D341Med (cell line): ENCODE measurements around the gene PTGDS.
"Not testable (repeated sequence)": the region's sequence is repeated elsewhere in the genome, so short reads cannot be mapped to it uniquely, and the experiment has no call there.

ENCODE experiments used
- DNase-seq: peaks from one replicate; pipeline ENCODE4 v3.0.0; 2012; ENCODE audit warnings: low spot score

PTGDS gene

GRCh38 chr9:136992819-136993369 is 15.6 kb downstream of the PTGDS start:
- DNase-seq = no peak

GRCh38 chr9:136994180-136994887 is 17.0 kb downstream of the PTGDS start:
- DNase-seq = no peak

GRCh38 chr9:136994888-136995230 is 17.6 kb downstream of the PTGDS start:
- no peak for DNase-seq

GRCh38 chr9:136995362-136995761 is 18.1 kb downstream of the PTGDS start:
- DNase-seq = no peak

- DNase-seq = no peak
Measured at GRCh38 chr9:136995772-136996311, 18.5 kb downstream of the PTGDS start.

GRCh38 chr9:136996361-136997292 is 19.3 kb downstream of the PTGDS start, which contains the start of gene CLIC3:
Gene CLIC3 (minus strand): TSS chr9:136996568. CDS start chr9:136996543, 25 bp downstream.
- DNase-seq = no peak

- DNase-seq = no peak
Measured at GRCh38 chr9:136997371-136997770, 20.1 kb downstream of the PTGDS start.

- no peak for DNase-seq
Measured at GRCh38 chr9:136997830-136998234, 20.5 kb downstream of the PTGDS start.

- no peak for DNase-seq
Measured at GRCh38 chr9:137000177-137000930, 23.1 kb downstream of the PTGDS start.

- no peak for DNase-seq
Measured at GRCh38 chr9:137001857-137002645, 24.7 kb downstream of the PTGDS start.

- no peak for DNase-seq
Measured at GRCh38 chr9:137002646-137003041, 25.3 kb downstream of the PTGDS start.

- DNase-seq = not testable (repeated sequence)
Measured at GRCh38 chr9:137004285-137004684, 27.0 kb downstream of the PTGDS start.

GRCh38 chr9:137006116-137007003 is 29.1 kb downstream of the PTGDS start:
- DNase-seq = no peak

GRCh38 chr9:137007108-137007815 is 30.0 kb downstream of the PTGDS start:
- no peak for DNase-seq

- no peak for DNase-seq
Measured at GRCh38 chr9:137007816-137008270, 30.5 kb downstream of the PTGDS start.

- no peak for DNase-seq
Measured at GRCh38 chr9:137008312-137008711, 31.0 kb downstream of the PTGDS start.

GRCh38 chr9:137009217-137009616 is 31.9 kb downstream of the PTGDS start:
- no peak for DNase-seq

GRCh38 chr9:137009938-137010732 is 32.8 kb downstream of the PTGDS start:
- no peak for DNase-seq
